NCI-H226 (cell line): ENCODE results near the gene C7orf25.
"Not testable (repeated sequence)": the region's sequence is repeated elsewhere in the genome, so short reads cannot be mapped to it uniquely, and the experiment has no call there.

ENCODE experiments used
- DNase-seq: peaks from one replicate; pipeline ENCODE4 v3.0.0-alpha.2; 2015

The C7orf25 gene

DNA sequence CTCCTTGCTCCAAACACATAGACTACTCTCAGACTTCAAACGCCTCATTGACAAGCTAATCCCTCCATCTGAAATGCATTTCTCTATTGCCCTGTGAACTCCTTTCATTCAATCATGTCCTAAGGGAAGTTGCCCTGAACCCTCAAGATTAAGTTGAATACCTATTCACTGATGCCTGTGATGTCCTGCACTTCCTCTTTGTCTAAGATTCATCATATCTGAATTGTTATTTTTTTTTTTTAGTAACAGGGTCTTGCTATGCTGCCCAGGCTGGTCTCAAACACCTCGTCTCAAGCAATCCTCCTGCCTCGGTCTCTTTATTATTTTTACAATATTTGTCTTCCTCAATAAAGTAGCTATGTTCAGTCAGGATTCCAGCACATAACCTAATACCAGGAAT lies 16.9 kb upstream of the C7orf25 start:
- no peak for DNase-seq

DNA sequence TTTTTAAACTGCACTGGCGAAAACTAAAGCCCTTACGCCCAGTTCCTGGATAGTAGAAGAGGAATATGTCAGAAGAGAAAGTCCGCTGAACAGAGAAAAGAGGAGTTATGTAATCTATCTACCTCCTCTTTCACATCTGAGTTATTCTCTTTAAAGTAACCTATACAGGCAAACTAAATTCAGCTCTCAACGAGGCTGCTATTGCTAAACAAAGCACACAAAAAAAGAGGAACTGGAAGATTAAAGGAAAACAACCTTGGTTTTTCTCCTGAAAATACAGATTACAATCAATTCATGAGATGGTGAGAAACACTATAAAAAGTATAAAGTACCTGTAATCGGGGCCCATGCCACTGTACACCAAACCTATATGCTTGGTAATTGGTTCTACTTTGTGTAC lies 14.3 kb upstream of the C7orf25 start:
- DNase-seq = no peak

DNA sequence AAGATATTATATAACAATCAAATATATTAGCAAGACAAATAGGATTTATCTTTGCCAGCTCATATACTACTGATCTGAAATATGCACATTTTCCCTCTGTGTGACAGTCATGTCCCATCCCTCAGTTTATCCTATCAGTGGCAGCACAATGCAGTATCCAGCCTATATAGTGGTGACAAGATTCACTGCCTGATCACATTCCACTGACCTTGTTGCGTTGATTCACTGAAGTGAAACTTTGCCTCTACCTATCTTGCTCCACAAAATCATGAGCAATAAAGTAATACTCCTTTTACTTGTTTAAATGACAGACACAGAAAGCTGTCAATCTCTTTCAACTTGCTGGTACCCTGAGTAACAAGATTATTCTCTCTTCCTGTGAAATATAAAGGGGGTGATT lies 13.8 kb upstream of the C7orf25 start:
- no peak for DNase-seq

DNA sequence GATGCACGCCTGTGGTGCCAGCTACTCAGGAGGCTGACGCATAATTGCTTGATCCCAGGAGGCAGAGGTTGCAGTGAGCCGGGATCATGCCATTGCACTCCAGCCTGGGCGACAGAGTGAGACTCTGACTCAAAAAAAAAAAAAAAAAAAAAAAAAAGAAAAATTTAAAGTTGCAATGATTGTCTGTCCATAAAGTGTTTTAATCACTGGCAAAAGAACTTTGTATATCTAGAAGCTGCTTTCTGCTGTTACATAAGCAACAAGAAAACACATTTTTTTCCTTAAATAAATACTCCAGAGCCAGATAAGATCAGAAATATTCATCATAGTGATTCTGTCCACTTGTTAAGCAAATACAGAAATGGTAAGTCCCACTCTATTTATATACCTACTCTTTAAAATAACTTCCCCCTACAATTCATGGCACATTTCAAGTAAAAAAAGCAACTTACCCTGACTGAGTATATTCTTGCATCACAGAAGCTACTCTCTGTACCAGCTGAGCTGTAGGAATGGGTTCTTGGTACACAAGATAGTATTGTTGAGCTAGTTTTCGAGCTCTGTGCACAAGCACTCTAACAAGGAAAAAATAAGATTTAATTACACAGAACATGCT lies 12.5 kb upstream of the C7orf25 start:
- DNase-seq = no peak

DNA sequence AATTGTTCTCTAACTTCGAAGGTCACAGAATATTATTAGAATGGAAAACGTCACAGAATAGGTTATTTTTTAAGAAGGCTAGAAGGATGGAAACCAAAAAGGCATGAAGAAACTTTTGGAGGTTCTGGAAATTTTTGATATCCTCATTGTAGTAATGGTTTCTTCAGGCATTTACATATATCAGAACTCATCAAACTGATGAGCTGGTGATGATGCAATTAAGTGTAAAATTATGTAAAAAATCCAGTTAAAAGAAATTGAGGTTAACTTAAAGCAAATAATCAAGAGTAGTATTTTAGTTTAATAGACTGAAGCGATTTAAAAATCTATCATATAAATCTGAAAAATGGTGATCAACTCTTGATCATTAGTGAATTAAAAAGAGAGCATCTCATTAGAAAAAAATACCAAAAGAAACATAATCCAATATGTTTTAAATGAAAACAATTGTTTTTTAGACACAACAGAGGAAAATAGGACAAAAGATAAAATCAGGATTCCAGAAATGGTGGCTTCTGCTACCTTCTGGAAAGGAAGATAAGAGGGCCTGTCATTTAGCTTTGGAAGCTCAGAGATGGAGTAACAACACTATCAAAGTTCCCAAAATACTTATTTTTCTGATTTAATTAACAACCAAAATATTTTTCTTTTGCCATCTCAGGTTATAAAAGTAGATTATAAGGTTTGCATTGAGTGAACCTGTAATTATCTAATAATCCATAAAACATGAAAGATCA lies 10.3 kb upstream of the C7orf25 start:
- no peak for DNase-seq

DNA sequence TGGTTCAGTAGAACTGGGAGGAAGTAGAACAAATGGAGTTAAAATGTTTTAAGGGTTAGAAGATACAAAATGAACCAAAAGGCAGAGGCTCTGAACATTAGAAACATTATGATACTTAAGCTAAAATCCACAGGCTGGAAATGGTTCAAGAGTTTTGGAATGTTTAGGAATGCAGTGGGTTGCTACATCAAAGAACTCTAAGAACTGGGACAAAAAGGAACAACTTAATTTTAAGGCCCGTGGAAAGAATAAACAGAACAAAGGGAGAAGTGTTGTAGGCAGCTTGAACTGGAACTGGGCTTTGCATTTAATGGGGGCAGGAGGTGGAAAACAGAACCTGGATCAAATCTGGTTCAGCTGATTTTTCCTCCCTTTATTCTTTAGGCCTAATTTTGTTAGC lies 3.5 kb upstream of the C7orf25 start:
- no peak for DNase-seq

DNA sequence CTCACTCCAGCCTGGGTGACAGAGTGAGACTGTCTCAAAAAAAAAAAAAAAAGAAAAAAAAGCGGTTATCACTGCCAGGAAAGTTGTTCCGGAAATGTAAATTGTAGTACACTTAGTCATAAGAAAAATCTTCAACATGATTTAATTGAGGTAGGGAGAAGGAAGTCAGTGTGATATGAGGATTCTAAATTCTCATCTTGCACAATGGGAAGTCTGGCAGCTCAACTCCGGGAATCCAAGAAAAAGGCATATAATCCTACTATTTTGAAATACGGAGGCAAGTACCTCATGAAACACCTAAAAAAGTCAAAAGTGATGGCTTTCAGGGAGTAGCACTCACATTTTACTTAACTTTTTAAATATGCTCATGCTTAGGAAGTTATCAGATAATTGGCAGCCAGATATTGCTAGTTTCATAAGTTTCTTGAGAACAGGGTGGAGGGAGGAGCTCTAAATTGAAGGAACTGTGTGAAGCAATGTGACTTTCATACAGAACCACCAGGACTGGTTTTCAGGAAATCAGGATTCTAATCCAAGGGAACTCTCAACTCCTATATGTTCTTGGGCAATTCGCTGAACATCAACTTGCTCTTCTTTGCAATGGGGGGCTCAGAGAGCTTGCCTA lies 2.7 kb upstream of the C7orf25 start:
- DNase-seq = peak; percentile 89

DNA sequence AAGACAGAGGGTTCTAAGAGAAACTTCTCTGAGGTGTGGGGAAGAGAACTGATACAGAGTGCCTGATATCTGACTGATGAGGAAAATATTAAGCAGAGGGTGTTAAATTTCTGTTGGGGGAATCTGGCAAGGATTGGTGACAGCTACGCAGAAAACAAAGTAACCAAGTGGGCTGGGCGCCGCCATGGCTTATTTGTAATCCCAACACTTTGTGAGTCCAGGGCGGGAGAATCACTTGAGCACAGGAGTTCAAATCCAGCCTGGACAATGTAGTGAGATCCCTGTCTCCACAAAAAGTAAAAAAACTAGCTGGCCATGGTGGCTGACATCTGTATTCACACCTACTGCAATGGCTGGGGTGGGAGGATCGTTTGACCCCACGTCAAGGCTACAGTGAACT lies 2.1 kb upstream of the C7orf25 start:
- DNase-seq = no peak

DNA sequence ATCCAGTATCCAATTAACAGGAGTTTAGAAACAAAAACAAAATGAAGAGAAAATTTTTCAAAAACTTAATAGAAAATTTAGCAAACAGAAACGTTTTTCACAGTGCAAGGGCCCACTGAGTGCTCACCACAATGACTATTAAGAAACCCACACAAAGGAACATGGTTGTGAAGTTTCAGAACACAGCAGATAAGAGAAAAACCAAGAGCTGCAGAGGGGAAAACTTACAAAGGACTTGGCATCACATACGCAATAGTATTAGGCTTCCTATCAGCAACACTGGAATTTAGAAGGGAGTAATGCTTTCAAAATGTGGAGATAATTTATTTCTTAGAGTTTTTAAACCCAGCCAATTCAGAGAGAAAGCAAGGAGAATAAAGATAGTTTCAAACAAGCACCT lies 1.7 kb upstream of the C7orf25 start:
- DNase-seq = peak; percentile 96

DNA sequence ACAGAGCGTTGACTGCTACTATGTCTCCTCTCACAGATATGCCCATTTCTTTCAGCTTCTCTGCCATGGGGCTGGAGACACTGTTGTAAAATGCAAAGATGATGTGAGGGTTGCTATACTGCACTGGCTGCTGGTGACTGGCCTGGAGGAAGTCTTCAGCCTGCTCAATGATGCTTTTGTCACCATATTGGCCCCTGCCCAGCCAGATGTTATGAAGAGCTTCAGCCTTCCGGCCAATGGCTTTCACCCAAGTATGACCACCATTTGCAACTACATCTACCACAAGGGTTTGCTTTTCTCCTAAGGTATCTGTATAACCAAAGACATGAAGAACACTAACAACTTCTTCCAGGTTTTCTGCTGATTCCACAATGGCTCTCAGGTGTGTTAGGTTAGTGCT lies 1.6 kb downstream of the C7orf25 start:
- no peak for DNase-seq

DNA sequence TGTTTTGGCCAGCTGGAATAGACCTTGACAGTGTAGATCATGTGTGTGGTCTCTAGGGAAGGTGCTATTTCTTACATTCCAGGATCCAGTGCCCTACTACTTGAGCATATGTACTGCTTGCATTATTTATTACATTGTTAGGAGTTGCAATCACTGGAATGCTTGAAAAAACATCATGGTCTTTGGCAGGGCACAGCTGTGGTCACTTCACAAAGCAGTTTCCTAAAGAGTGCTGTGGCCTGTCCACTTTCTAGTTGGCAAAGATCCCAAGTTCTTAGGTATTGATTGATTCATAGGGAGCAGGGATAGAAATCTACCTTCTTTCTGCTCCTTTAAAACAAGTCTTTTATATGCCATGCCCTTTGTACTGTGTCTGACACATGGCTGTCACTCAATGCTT lies 4.6 kb downstream of the C7orf25 start:
- DNase-seq = no peak

DNA sequence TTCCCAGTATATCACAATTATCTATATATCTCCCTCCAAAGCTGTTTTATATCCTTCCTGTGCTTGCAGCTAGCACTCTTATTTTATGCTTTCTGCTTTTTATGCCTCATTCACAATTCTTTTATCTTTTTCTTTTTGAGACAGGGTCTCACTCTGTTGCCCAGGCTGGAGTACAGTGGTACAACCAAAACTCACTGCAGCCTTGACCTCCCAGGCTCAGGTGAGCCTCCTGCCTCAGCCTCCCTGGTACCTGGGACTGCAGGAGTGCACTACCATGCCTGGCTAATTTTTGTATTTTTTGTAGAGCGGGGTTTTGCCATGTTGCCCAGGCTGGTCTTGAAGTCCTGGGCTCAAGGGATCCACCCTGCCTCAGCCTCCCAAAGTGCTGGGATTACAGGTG lies 5.7 kb downstream of the C7orf25 start:
- DNase-seq = no peak

DNA sequence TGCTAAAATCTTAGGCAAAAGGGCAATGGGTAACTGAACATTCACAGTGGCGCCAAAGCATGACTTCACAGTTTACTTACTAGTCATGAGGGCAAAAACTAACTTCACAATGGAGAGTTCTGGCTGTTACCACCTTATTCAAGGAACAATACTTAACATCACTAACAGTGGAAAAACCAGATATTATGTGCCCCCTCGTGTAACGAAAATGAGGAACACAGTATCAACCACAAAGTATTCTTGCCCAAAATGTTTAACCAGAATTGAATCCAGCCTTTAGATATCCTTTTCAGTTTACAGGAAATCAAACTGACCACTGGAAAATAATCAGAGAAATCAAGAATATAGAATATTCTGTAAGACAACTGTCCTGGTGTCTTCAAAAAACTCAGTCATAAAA lies 9.5 kb downstream of the C7orf25 start:
- DNase-seq = no peak

DNA sequence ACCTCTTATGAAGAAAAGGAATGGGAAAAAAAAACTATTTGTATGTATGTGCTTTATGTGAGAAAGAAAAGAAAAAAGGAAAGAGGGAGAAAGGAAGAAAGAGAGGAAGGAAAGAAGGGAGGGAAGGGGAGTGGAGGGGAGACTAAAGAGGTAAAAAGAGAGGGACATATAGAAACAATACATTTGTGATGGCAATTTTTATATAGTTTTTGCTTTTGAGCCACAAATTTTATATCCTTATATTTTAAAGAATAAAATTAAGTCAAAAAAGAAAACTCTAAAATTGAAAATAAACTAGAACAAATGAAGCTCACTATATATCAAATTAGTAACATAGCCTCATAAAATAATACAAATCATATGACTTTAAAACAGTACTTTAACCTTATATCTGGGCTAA lies 11.0 kb downstream of the C7orf25 start:
- no peak for DNase-seq

DNA sequence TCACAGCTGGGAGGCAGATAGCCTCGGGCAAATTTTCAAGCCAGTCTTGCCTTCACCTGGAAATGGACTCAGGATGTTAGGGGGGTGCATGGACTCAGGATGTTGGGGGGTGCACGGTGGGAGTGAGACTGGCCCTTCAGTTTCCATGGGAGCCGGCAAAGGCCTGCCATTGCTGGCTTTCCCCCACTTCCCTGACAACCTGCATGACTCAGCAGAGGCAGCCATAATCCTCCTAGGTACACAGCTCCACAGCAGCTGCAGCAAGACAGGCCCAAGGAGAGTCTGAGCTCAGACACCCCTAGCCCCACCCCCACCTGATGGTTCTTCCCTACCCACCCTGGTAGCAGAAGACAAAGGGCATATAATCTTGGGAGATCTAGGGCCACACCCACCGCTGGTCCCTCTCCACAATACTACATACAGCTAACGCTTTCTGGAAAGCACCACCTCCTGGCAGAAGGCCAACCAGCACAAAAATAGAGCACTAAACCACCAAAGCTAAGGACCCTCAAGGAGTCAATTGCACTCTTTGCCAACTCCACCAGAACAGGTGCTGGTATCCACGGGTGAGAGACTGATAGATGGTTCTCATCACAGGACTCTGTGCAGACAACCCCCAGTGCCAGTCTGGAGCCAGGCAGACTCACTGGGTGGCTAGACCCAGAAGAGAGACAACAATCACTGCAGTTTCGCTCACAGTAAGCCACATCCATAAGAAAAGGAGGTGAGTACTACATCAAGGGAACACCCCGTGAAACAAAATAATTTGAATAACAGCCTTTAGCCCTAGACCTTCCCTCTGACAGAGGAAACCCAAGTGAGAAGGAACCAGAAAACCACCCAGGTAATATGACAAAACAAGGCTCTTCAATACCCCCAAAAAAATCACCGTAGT lies 18.3 kb downstream of the C7orf25 start:
- DNase-seq = no peak

DNA sequence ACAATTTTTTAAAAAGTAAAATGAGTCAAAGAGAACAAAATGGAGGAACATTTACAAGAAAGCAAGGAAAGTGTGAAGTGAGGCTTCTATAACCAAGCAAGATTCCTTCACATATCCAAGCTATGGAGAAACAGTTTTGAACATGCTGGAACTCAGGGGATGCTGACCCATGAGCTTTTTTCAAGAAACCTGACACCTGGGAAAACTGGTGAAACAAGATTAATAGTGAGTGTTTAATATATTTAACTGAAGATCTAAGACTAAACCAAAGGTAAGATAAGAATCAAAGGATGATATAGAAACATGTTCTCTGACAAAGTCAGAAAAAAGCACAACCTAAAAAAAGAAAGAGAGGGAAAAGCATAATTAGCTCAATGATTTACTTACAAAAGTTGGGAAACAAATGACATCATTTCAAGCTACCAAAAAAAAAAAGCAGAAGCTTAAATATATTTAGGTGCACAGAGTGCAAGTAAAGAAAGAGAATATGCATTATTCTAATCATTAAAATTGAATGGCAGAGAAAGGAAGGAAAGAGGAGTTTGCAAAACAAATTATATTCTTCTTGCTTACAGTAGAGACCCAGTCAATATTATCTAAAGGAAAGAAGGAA lies 24.9 kb downstream of the C7orf25 start:
- no peak for DNase-seq

DNA sequence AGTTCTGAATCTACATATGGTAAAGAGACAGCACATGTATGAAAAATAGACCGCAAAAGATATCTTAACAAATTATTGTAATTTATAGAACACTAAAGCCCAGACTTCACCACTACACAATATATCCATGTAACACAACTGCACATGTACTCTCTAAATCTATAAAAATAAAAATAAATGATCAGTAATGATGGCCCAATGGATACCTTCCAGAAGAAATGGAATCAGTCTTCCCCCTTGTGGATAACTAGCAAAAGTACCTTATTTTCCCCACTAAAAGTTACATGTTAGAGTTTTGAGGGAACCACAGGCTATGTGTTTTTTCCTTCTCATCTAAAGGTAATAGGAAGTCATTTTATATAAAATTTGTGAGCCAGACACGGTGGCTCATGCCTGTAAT lies 25.7 kb downstream of the C7orf25 start:
- DNase-seq = no peak

DNA sequence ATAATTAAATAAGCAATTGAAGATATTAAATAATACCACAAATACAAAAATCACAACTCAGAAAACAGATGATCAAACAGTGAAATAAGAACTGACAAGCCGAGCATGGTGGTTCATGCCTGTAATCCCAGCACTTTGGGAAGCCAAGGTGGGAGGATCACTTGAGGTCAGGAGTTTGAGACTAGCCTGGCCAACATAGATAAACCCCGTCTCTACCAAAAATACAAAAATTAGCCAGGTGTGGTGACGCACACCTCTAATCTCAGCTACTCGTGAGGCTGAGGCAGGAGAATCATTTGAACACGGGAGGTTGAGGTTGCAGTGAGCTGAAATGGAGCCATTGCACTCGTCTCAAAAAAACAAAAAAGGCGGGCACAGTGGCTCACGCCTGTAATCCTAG lies 26.7 kb downstream of the C7orf25 start:
- not testable (repeated sequence) for DNase-seq

DNA sequence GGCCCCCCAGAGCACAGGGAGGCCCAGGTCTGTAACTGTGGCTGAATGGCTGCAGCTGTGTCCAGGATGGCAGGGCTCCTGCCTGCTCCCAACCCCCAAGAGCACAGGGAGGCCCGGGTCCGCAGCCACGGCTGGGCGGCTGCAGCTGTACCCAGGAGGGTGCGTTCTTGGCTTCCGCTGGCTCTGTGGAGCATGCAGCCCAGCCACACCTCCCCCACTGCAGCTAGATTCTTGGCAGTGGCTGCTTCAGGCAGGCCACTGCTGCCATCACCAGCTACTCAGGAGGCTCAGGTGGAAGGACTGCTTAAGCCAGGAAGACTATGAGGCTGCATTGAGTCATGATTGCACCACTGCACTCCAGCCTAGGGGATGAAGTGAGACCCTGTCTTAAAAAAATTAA lies 27.9 kb downstream of the C7orf25 start:
- peak; percentile 93 for DNase-seq

DNA sequence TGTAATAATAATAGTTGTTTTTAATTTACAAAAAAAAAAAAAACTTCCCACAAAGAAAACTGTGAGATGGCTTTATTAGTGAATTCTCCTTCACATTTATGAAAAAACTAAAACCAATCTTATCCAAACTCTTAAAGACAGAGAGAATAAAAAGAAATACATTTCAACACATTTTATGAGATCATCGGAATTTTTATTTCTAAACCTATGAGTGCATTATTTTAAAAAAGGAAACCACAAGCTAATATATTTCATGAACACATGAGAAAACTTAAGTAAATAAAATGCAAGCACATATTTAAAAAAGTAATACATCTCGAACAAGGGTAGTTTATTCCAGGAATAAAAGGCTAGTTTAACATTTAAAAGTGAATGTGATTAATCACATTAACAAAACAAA lies 31.5 kb downstream of the C7orf25 start:
- no peak for DNase-seq

DNA sequence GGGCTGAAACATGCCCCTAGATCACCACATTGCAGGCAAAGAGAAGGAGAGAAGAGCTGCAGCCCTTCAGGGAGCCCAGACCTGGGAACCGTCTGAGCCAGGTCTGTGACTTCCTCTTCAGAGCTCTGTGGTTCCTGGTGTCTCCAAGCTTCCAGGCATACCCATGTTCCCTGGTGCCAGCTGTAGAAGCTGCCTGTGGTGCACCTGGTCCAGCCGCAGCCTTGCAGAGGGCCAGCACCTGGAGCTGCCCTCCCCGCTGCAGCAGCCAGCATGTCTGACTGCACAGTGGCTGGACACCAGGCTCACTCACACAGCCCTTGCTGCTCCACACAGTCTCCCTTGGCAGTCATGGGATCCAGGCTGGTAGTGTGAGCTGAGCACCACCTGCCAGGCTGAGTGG lies 33.6 kb downstream of the C7orf25 start:
- DNase-seq = no peak

DNA sequence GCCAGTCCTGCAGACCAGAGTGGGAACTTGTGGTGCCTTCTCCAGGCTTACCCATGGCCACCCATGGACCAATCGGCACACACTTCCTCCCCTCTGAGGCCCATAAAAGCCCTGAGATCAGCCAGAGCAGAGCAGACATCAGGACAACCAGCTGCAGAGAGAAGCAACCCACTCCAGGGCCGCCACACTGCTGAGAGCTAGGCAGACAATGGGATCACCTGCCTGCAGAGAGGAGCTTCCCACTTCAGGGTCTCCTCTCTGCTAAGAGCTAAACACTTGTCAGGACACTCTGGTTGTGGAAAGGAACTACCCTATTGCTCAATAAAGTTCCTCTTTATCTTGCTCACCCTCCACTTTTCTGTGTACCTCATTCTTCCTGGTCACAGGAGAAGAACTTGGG lies 34.0 kb downstream of the C7orf25 start:
- no peak for DNase-seq
